ENCODE measurements around the gene MYLIP.

The MYLIP gene

DNA sequence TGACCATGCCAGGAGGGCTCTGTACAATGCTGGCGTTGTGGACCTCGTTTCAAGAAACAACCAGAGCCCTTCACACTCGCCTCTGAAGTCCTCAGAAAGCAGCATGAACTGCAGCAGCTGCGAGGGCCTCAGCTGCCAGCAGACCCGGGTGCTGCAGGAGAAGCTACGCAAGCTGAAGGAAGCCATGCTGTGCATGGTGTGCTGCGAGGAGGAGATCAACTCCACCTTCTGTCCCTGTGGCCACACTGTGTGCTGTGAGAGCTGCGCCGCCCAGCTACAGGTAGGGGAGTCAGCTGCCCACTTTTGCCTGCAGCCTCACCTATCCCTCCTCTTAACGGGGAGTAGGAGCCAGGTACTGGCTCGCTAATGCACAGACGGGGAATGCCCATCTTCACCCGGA lies 16.2 kb downstream of the MYLIP start:
- DNase-seq: no peak

GRCh38 chr6:16146028-16146427 lies 17.1 kb downstream of the MYLIP start:
- no peak for DNase-seq

- no peak for DNase-seq
Observed at GRCh38 chr6:16146527-16146955, 17.7 kb downstream of the MYLIP start.

GRCh38 chr6:16148498-16148897 lies 19.6 kb downstream of the MYLIP start:
- no peak for DNase-seq

- DNase-seq: no peak
Observed at GRCh38 chr6:16149305-16149704, 20.4 kb downstream of the MYLIP start.

GRCh38 chr6:16150098-16150497 lies 21.2 kb downstream of the MYLIP start:
- DNase-seq: no peak

DNA sequence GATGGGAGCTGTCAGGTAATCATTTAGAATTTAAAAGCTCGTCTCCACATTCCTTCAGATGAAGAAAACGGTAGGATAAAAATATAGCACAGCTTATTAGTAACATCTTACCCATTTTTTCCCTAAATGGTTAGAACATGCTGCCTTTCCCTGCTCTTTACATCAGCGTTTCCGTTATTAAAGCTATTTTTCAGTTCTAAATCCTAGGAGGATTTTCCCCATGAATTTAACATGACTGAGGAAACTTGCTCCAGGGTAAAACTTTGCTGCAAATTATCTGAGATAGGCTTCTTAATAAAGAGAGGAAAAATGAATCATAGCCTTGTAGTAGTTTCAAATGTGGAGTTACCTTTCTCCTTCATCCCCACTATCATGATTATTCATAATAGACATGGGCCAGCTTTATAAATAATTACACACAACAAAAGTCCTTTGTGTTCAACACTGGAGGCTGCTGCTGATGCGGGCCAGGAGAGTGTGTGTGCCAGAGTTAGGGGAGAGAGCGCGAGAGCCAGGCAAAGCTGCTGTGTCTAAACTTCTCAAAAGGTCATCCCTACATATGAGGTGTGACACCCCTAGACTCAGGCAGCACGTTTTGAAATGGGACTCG lies 24.4 kb downstream of the MYLIP start:
- DNase-seq: no peak

DNA sequence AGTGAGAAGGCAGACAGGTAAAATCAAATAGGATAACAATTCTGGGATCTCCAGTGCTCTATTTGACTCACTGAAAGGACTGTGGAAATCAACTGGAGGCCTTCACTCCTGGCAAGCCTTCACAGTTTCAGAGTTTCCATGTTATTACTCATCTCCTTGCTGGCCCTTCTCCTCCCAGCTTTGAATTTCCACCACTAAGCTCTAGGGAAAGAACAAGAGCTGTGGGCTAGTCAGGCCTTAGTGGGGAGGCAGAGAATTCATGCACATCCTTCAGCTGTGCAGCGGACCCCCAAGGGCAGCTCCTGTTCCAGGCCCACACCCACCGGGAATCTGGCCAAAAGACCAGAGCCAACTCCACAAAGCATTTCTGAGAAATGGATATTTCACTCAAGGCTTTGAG lies 26.0 kb downstream of the MYLIP start:
- no peak for DNase-seq

GRCh38 chr6:16157492-16157891 lies 28.6 kb downstream of the MYLIP start:
- DNase-seq: no peak

GRCh38 chr6:16157909-16158308 lies 29.0 kb downstream of the MYLIP start:
- DNase-seq: no peak

DNA sequence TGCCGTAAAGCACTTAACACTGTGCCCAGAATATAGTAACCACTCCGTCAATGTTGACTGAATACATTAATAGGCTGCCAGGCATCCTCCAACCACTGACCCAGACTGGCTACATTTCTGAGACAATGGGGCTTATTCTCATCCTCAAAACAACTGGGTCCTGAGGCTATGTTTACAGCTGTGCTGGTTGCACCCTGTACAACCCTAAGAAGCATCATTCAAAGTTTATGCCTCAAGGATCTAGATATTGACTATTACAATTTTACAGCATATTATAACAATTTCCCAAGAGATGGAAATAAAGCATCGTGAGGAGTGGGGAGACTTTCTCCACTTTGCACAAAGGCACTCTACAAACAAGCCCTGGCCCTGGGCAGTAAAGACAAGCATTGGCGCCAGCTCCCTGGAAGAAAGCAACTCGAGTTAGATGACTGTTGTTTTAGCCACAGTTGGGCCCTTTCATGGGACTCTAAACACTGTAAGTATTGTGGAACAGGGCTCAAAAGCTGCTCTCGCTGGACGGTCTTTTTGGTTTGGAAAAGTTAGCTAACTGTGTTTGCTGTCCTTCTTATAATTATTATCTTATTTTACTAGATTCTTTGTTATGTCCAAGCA lies 30.2 kb downstream of the MYLIP start:
- DNase-seq: no peak

- no peak for DNase-seq
Observed at GRCh38 chr6:16160794-16161193, 31.9 kb downstream of the MYLIP start.

DNA sequence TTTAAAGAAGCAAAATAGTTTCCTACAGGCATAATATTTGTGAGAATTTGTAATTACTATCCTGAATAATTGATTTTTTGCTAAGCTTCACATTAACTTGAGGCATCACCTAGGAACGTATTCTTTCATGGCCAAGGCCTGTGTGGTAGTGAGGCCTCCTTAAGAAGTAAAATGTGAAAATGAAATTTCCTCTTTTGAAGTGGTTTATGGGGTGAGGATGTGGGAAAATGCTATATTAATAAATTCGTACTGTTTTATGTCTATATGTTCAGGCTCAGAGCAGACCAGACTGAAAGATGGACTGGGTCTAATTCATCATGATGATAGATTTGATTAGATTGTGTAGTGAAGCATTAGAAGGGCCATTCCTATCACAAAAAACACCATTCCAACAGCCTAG lies 33.1 kb downstream of the MYLIP start:
- no peak for DNase-seq

DNA sequence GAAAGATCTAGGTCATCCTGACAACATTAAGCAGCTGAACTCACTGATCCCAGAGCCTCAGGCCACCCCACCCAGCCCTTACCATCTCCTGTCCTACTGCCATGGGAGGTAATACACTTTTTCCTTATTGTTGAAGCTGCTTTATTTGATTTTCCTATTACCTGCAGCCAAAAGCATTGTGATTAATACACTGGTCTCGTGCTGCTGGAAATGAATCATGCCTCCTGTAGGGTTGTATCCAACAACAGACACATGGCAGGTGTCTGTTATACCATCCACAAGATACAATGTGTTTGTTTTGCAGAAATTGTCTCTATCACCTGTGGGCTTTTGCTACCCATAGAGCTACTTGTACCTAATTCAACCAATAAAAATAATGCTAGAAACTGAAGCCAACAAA lies 34.2 kb downstream of the MYLIP start:
- no peak for DNase-seq

DNA sequence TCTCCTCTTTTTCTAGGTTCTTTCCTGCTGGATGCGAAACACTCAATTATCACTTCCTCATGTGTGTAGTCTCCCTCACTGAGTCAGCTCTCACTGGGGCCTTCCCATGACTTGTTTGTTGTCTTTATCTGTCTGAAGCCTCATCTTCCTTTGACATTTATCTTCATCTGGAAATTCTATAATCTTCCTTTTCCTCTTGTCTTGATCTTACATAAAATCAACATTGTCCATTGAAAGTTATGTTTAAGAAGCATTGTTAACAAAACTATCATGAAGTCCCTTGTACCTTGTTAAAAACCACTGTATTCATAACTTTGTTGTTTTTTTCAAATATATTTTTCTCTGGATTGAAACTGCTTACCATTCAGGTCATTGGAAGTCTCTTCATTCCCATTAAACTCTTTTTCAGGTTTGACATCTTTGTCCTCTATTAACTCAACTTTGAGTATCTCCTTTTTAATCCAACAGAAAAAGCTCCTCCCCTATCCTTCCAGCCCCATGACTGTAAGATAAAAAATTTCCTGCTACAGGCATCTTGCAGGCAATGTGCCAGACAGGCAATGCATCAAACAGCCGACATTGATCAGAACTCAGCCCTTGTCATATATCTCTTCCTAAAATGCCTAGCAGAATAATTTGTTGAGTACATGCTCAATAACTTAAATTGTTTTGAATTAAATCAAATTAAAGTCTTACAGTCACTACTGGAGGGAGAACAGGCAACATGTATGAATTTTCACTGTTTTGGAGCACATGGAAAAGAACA lies 34.8 kb downstream of the MYLIP start:
- no peak for DNase-seq

- no peak for DNase-seq
Observed at GRCh38 chr6:16165641-16166040, 36.8 kb downstream of the MYLIP start.

GRCh38 chr6:16166871-16167608 lies 38.2 kb downstream of the MYLIP start:
- DNase-seq: no peak

- DNase-seq: no peak
Observed at GRCh38 chr6:16168121-16168520, 39.2 kb downstream of the MYLIP start.

GRCh38 chr6:16168858-16169257 lies 40.0 kb downstream of the MYLIP start:
- DNase-seq: no peak

DNA sequence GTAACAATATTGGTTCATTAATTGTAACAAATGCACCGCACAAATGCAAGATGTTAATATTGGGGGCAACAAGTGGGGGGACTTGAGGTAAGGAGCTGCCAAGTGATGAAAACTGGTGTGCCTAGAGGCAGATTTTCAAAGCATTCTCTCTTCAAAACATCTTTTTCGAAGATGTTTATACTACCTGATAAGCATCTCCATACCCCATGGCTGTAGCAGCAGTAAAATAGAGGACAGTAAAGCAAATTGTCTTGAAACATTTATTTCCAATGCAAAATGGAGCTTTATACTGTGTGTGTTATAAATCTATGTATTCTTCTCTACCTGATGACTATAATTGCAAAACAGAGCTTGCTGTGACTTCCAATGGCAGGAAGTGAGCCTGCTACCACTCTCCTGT lies 42.5 kb downstream of the MYLIP start:
- no peak for DNase-seq

GRCh38 chr6:16173167-16173940 lies 44.5 kb downstream of the MYLIP start:
- no peak for DNase-seq

- DNase-seq: no peak
Observed at GRCh38 chr6:16174416-16175078, 45.7 kb downstream of the MYLIP start.

All from NCI-H2227 treated with DMSO at 0.1 percent for 48 hours (cell line).